ENCODE results near the gene SDK2.

DNA sequence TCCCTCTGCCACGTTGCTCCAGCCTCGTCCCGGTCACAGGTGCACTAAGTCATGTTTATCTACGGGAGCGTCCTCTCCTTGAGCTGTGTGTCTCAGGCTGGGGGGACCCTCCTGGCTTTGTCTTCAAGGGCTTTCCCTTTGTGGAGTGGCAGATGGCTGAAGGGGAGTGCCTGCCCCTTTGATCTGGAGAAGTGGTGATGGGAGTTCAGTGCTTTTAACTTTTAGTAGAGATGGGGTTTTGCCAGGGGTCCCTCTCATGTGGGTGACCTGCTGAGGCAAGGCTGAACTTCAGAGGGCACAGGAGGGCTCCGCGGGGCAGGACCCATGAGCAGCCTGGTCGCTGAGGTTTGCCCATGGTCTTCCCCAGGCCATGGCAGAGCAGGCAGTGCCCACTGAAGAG lies 259.3 kb downstream of the SDK2 start:
- TF ChIP-seq POLR2A (IDR thresholded peaks at IDR 0.05) = no peak
- TF ChIP-seq, protein P1, sequence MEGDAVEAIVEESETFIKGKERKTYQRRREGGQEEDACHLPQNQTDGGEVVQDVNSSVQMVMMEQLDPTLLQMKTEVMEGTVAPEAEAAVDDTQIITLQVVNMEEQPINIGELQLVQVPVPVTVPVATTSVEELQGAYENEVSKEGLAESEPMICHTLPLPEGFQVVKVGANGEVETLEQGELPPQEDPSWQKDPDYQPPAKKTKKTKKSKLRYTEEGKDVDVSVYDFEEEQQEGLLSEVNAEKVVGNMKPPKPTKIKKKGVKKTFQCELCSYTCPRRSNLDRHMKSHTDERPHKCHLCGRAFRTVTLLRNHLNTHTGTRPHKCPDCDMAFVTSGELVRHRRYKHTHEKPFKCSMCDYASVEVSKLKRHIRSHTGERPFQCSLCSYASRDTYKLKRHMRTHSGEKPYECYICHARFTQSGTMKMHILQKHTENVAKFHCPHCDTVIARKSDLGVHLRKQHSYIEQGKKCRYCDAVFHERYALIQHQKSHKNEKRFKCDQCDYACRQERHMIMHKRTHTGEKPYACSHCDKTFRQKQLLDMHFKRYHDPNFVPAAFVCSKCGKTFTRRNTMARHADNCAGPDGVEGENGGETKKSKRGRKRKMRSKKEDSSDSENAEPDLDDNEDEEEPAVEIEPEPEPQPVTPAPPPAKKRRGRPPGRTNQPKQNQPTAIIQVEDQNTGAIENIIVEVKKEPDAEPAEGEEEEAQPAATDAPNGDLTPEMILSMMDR (IDR thresholded peaks at IDR 0.05) = no peak
